ENCODE measurements around the gene CCND3. TPM values are rescaled to one million over a fixed set of nuclear protein-coding genes. Genes with fewer than 3 reads are reported as not detected.

The CCND3 gene
- 13.8 and 18.2 TPM in 2 replicates for total RNA-seq

DNA sequence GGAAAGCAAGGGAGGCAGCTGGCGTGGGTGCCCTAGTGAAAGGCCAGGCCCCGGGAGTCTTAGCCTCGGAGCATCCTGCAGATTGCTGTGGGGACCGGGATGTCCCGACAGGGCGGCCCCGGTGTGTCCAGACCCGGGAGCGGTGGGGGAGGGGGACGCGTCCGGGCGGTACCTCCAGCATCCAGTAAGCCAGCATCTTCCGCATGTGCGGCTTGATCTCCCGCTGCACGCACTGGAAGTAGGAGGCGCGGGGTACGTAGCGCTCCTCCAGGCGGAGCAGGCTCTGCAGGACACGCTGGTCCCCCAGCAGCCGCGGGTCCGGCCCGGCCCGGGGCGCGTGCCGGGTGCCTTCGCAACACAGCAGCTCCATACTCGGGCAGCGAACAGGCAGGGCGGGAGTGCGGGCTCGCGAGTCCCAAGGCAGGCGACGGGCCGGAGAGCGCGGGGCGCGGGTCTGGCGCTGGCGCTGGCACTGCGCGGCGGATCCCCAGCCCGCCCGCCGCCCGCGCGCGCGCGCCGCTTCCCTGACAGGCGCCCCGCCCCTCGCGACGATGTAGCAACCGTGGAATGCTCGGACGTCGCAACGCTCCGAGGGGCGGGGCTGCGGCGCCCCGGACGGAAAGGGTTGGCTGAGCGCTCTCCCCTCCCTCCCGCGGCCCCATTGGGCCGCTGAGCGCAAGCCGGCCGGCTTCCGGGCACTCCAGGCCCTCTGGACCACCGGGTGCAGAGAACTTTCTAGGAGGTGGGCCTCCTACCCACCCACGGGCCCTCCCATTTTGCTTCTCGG is at the start of gene CCND3:
Gene CCND3, minus strand, starts transcription at position 529 of the 787 bp plus-strand sequence. Its CDS starts 159 bp downstream, at position 370.

DNA sequence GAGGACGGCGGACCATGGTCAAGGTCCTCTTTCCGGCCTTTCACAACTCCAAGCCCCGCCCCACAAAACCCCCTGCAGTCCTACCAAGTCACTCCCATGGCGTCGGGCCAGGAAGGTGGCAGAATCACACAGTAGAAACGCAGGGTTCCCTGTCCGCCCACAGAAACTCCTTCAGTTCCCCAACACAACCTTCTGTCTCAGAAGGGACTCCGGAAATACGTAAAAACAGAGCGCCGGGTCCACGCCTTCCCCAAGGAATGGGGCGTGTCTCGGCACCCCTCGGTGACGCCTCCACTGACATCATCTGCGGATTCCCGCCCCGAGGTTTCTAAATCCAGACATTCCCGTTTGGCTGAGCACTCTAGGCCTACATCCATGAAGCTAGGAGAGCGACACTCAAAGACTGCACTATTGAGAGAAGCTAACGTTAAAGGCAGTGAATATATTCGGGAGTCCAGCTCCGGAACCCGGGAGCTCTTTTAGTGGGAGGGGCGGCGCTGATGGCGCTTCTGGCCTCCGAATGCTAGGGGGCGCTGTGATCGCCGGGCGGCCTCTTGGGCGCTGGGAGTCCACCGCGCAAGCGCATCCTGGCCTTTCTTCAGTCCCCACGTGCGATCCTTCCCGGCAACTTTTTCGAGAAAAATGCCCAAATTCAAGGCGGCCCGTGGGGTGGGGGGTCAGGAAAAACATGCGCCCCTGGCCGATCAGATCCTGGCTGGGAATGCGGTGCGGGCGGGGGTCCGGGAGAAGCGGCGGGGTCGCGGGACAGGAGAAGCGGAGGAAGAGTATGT is 20.5 kb downstream of the CCND3 start, which contains the start of the genes BYSL and MED20:
Gene BYSL, plus strand, starts transcription at position 579 of the 791 bp plus-strand sequence. Its CDS starts 64 bp downstream, at position 643.
Gene MED20, minus strand, starts transcription at position 219 of the 791 bp plus-strand sequence. Its CDS starts 121 bp downstream, at position 98.

DNA sequence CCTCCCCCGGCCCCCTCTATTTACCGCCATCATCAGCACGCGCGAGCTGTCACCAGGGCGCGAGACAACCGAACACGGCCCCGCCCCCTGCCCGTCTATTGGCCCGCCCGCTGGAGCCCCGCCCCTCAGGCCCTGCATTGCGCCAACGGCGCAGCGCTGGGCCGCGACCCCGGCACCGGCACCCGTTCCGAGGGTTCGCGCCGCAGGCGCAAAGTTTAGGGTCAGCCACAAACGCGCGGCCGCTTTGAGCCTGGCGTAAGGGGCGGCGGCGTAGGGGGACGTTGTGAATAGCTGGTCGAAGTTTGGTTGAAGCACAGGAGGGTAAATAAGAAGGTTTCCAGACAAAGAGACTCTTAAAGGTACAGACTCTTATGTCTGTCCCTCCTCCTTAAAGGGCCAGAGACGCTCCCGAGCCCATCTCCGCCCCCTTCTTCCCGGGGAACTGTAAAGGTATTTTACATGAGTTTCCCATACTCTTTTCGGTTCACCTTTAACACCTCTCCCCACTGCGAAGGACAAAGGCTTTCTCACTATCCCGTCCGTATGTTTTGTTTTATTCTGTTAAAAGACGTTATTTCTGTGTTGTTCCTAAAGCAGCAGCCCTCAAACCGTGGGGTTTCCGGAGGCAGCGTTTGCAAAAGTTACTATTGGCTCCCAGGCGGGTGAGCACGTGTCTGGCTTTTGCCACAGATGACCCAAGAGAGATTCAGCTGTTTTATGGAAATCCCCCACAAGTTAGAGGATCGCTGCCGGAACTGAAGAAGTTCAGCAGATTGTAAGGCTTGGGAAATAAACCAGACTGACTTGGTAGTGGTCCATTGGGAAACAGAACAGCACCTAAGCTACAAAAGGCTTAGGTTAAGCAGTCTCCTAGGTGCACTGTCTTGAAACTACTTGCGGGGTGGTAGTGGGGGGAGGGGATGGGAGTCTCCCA is 46.0 kb downstream of the CCND3 start, which contains the start of gene USP49:
Gene USP49, minus strand, starts transcription at position 76 of the 934 bp plus-strand sequence. CDS start 88,392 bp downstream, outside the sequence.

Other genes starting within 250 kb of the CCND3 start
- gene TFEB, start 206.2 kb downstream of the CCND3 start, total RNA-seq, result 2.6 and 7.8 TPM in 2 replicates
- not detected in 2 replicates for gene PGC, start 194.4 kb downstream of the CCND3 start, total RNA-seq
- 1.7 and 2.8 TPM in 2 replicates for gene FRS3, start 161.9 kb downstream of the CCND3 start, total RNA-seq
- 0.83 TPM in 1 of 2 replicates, not detected in the other for gene PRICKLE4, start 161.0 kb downstream of the CCND3 start, total RNA-seq
- gene TOMM6, start 154.1 kb downstream of the CCND3 start, total RNA-seq, result 51.8 and 89.4 TPM in 2 replicates
- 2.2 and 5.5 TPM in 2 replicates for gene USP49, start 46.4 kb downstream of the CCND3 start, total RNA-seq
- 31.4 and 33.1 TPM in 2 replicates for gene MED20, start 20.7 kb downstream of the CCND3 start, total RNA-seq
- 9.5 and 11.1 TPM in 2 replicates for gene BYSL, start 20.3 kb downstream of the CCND3 start, total RNA-seq
- gene TAF8, start 108.7 kb upstream of the CCND3 start, total RNA-seq, result 14.4 and 14.7 TPM in 2 replicates
- 0.29 and 0.99 TPM in 2 replicates for gene C6orf132, start 200.8 kb upstream of the CCND3 start, total RNA-seq
- gene GUCA1A, start 231.6 kb upstream of the CCND3 start, total RNA-seq, result 0.15 and 0.33 TPM in 2 replicates